A673 (cell line): ENCODE results near the gene LCT. TPM values are rescaled to one million over a fixed set of nuclear protein-coding genes. Genes with fewer than 3 reads are reported as not detected.

Source experiments
- BruUV-seq: library from RNA; stranded (reverse); fragments of 400-500 nt; replicated peaks from 2 replicates; lab custom pipeline; 2021; lab: Mats Ljungman, UMichigan
- CTCF ChIA-PET: fragments of 300-600 bp; sonication (Branson Sonifier 250); formaldehyde crosslinking; loops from one replicate; lab custom pipeline; 2022; ENCODE audit warnings: antibody characterized with exemption; lab: Charles Lee
- POLR2A ChIA-PET: fragments of 300-600 bp; sonication (Branson Sonifier 250); formaldehyde crosslinking; loops from one replicate; lab custom pipeline; 2022; ENCODE audit warnings: antibody characterized with exemption; ENCODE audit not compliant: low non-redundant PET; lab: Charles Lee
- DNase-seq: peaks from one replicate; pipeline ENCODE4 v3.0.0-alpha.2; 2015; ENCODE audit warnings: low spot score
- H3K27ac ChIP-seq: fragments of 200-600 bp; sonication (generic); 2 replicates; pipeline ENCODE4 v1.5.1; 2016; ENCODE audit warnings: mixed run types, low read depth, mild to moderate bottlenecking, mixed read lengths, antibody characterized with exemption, low read length; ENCODE audit not compliant: poor library complexity, severe bottlenecking
- H3K27me3 ChIP-seq: fragments of 200-600 bp; sonication (generic); replicated peaks from 2 replicates; pipeline ENCODE4 v1.6.1; 2017; ENCODE audit warnings: mixed run types, low read depth, mild to moderate bottlenecking, mixed read lengths, antibody characterized with exemption, low read length; ENCODE audit not compliant: insufficient read depth, poor library complexity
- H3K36me3 ChIP-seq: fragments of 200-600 bp; sonication (generic); 2 replicates; pipeline ENCODE4 v1.6.1; 2016; ENCODE audit warnings: mixed run types, mild to moderate bottlenecking, mixed read lengths, antibody characterized with exemption, low read length; ENCODE audit not compliant: insufficient read depth, poor library complexity, severe bottlenecking
- H3K4me1 ChIP-seq: fragments of 200-600 bp; sonication (generic); 2 replicates; pipeline ENCODE4 v1.6.1; 2017; ENCODE audit warnings: mixed run types, mild to moderate bottlenecking, mixed read lengths, antibody characterized with exemption, low read length; ENCODE audit not compliant: insufficient read depth, poor library complexity, severe bottlenecking
- H3K4me3 ChIP-seq: fragments of 200-600 bp; sonication (generic); 2 replicates; pipeline ENCODE4 v1.5.1; 2016; ENCODE audit warnings: low read depth, mixed run types, mild to moderate bottlenecking, mixed read lengths, low read length; ENCODE audit not compliant: poor library complexity, severe bottlenecking
- H3K9me3 ChIP-seq: fragments of 200-600 bp; sonication (generic); 2 replicates; pipeline ENCODE4 v1.6.1; 2016; ENCODE audit warnings: mixed run types, low read depth, mild to moderate bottlenecking, mixed read lengths, antibody characterized with exemption, low read length; ENCODE audit not compliant: poor library complexity, severe bottlenecking
- EZH2 ChIP-seq: fragments of 200-600 bp; sonication (generic); IDR thresholded peaks from 2 replicates; pipeline ENCODE4 v1.6.1; 2017; ENCODE audit warnings: borderline replicate concordance, low read depth, mild to moderate bottlenecking, mixed read lengths, antibody characterized with exemption, low read length; ENCODE audit not compliant: poor library complexity, severe bottlenecking
- intact Hi-C: fragments of 100-400 bp; cut with micrococcal nuclease; formaldehyde crosslinking; loops from one replicate; pipeline ENCODE4 v1.10.0; 2022; ENCODE audit not compliant: unreplicated experiment
- total RNA-seq: library from RNA; stranded (reverse); gene quantifications from 2 replicates; pipeline ENCODE4 v1.2.3, GENCODE V29; 2021
- TF ChIP-seq, protein P1 (sequence below): fragments of 300-800, 200-600 bp; sonication (generic); conservative IDR thresholded peaks from 2 replicates; pipeline ENCODE4 v1.5.1; 2017; ENCODE audit warnings: low read depth, mild to moderate bottlenecking, antibody characterized with exemption, low read length, moderate library complexity, mixed read lengths

LCT gene
- total RNA-seq, 1 experiment from 2014 or later: 0.39 TPM

DNA sequence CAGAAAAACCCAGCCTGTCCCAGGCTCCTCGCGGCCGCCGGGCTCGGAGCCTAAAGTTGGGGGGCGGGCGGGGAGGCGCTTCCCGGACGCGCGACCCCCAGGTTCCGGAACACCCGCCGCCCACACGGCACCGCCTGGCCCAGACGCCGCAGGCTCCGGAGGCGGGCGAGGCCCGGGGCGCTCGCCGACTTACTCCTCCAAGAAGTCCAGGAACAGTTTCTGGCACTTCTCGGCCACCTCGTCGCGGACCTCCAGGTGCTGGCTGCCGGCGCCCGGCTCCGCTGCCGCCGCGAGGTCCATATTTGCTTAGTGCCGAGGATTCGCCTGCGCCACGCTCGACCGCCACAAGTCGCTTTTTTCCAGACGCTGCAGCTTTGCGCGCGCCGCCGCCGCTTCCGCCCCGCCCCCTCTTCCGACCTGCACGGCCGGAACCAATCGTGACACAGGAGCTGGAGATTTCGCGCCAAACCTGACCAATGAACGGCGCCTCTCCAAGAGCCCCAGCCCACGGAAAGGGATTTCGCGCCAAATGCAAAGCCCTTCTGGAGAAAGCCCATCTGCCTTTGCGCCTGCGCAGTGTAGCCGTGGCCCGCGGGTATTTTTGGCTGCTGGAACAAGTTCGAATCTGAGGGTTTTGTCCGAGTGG, 39.2 kb upstream of the LCT start, which contains the start of gene MCM6:
Gene MCM6, minus strand, starts transcription at position 378 of the 646 bp plus-strand sequence. Its CDS starts 78 bp downstream, at position 300.
- peak; percentile 99 for DNase-seq
- H3K4me1 ChIP-seq: peaks cover 18% of the 10 kb centered on the region
- intact Hi-C loops: no loop called here
- H3K36me3 ChIP-seq: peaks cover 25% of the 10 kb centered on the region
- ChIA-PET CTCF (no interaction called here), POLR2A (interaction anchor here (0.6 kb wide), 1 partner anchor 402 kb away, joined by 5 read pairs; no protein-coding TSS in a partner anchor)
- H3K27me3 ChIP-seq: no peaks in the 10 kb centered on the region
- TF ChIP-seq EZH2: no peak
- TF ChIP-seq, protein P1, sequence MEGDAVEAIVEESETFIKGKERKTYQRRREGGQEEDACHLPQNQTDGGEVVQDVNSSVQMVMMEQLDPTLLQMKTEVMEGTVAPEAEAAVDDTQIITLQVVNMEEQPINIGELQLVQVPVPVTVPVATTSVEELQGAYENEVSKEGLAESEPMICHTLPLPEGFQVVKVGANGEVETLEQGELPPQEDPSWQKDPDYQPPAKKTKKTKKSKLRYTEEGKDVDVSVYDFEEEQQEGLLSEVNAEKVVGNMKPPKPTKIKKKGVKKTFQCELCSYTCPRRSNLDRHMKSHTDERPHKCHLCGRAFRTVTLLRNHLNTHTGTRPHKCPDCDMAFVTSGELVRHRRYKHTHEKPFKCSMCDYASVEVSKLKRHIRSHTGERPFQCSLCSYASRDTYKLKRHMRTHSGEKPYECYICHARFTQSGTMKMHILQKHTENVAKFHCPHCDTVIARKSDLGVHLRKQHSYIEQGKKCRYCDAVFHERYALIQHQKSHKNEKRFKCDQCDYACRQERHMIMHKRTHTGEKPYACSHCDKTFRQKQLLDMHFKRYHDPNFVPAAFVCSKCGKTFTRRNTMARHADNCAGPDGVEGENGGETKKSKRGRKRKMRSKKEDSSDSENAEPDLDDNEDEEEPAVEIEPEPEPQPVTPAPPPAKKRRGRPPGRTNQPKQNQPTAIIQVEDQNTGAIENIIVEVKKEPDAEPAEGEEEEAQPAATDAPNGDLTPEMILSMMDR: no peak
- no peaks in the 10 kb centered on the region for H3K9me3 ChIP-seq
- BruUV-seq: no TSS peak
- peak within 1 kb of the TSS; percentile 94 for H3K27ac ChIP-seq
- peak within 1 kb of the TSS; percentile 89 for H3K4me3 ChIP-seq

DNA sequence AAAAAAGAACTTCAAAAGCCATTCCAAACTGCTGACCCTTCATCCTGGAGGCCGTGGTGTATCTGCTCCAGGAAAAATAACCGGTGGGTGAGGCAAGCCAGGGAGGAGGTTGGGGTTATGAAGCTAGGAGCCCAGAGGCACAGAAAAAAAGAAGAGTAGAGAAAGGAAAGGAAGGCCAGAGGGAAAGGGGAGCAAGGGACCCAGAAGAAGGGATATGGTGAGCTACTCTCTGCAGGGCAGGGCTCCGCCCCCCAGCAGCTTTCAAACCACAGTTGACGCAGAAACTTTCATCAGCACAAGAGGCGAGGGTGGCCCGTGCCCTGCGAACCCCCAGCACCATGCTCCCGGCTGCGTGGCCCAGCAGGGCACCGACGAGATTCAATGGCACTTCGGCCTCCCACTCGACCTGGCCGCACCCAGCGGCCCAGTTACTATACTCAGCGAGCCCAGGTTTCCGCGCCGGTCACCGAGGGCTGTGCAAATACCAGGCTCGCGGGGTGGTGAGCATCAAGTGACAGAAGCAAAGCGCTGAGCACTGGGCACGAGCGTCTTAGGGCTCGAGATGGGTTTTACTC, 38.6 kb upstream of the LCT start:
- intact Hi-C loops: no loop called here
- Histone ChIP-seq H3K27ac (peak overlapping the region; percentile 94), H3K9me3 (no peaks in the 10 kb centered on the region), H3K4me3 (peak overlapping the region; percentile 89), H3K27me3 (no peaks in the 10 kb centered on the region), H3K36me3 (peaks cover 31% of the 10 kb centered on the region), H3K4me1 (peaks cover 18% of the 10 kb centered on the region)
- DNase-seq: peak; percentile 60
- CTCF ChIA-PET: no interaction called here
- POLR2A ChIA-PET: interaction anchor here (0.6 kb wide), 1 partner anchor 401 kb away, joined by 5 read pairs; no protein-coding TSS in a partner anchor
- TF ChIP-seq, protein P1: no peak
- no peak for TF ChIP-seq EZH2
- BruUV-seq: no TSS peak

DNA sequence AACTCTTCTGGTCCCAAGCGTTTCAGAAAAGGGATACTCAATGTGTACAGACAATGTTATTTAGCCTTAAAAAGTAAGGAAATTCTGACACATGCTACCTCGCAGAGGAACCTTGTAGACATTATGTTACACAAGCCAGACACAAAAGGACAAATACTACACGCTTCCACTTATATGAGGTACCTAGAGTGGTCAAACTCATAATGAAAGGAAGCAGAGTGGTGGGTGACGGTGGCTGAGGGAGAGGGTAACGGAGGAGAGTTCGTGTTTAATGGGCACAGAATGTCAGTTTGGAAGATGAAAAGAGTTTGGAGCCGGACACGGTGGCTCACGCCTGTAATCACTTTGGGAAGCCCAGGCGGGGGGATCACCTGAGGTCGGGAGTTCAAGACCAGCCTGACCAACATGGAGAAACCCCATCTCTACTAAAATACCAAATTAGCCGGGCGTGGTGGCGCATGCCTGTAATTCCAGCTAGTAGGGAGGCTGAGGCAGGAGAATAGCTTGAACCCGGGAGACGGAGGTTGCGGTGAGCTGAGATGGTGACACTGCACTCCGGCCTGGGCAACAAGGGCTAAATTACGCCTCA, 37.9 kb upstream of the LCT start:
- TF ChIP-seq, protein P1: no peak
- no peak for TF ChIP-seq EZH2
- CTCF ChIA-PET: no interaction called here
- POLR2A ChIA-PET: no interaction called here
- intact Hi-C loops: no loop called here
- DNase-seq: no peak
- Histone ChIP-seq H3K27me3 (no peaks in the 10 kb centered on the region), H3K9me3 (no peaks in the 10 kb centered on the region), H3K36me3 (peaks cover 38% of the 10 kb centered on the region), H3K4me1 (peaks cover 18% of the 10 kb centered on the region), H3K4me3 (peak overlapping the region; percentile 89), H3K27ac (no peak overlapping the region)
- BruUV-seq: no TSS peak
